Upper lobe of left lung (tissue), 6 donors: ENCODE measurements around the gene HSPA4. TPM values are rescaled to one million over a fixed set of nuclear protein-coding genes. Genes with fewer than 3 reads are reported as not detected.

Source experiments
- ATAC-seq, 2 donors: fragments of 200-7000 bp; cut with Tn5 transposase; one replicate each; pipeline ENCODE4 v1.9.1; 2022; ENCODE audit warnings: mild to moderate bottlenecking in 2 of 2, moderate library complexity in 2 of 2; ENCODE audit not compliant: low FRiP score in 2 of 2
- DNase-seq, 2 donors: peaks; one replicate each; pipeline ENCODE4 v3.0.0-alpha.2; 2019 to 2020
- H3K27ac ChIP-seq, 4 donors: fragments of 200-600 bp; sonication (generic); one replicate each; pipeline ENCODE4 v1.5.1; 2016 to 2019
- H3K27me3 ChIP-seq, 4 donors: fragments of 200-600 bp; sonication (generic); one replicate each; pipeline ENCODE4 v1.5.1; 2017 to 2019
- H3K36me3 ChIP-seq, 4 donors: fragments of 200-600 bp; sonication (generic); one replicate each; pipeline ENCODE4 v1.5.1; 2016 to 2019
- H3K4me1 ChIP-seq, 4 donors: fragments of 200-600 bp; sonication (generic); one replicate each; pipeline ENCODE4 v1.5.1; 2018 to 2019
- H3K4me3 ChIP-seq, 4 donors: fragments of 200-600 bp; sonication (generic); one replicate each; pipeline ENCODE4 v1.5.1; 2017 to 2019; ENCODE audit warnings: mild to moderate bottlenecking in 2 of 4, moderate library complexity in 1 of 4
- H3K9me3 ChIP-seq, 4 donors: fragments of 200-600 bp; sonication (generic); one replicate each; pipeline ENCODE4 v1.5.1; 2018 to 2019
- CTCF ChIP-seq, 6 experiments: fragments of 450-650 bp in 4 of 6; fragments of 200-600 bp in 2 of 6; sonication (generic) in 2 of 6; IDR thresholded peaks; one replicate each; pipeline ENCODE4 v1.5.1; 2016 to 2019; ENCODE audit warnings: antibody characterized with exemption in 6 of 6
- EP300 ChIP-seq, 4 donors: sonication (generic); formaldehyde crosslinking; IDR thresholded peaks; one replicate each; pipeline ENCODE4 v1.5.1; 2017; ENCODE audit warnings: antibody characterized with exemption in 4 of 4, control low read depth in 2 of 4
- POLR2A ChIP-seq, 4 donors: fragments of 450-650 bp; IDR thresholded peaks; one replicate each; pipeline ENCODE4 v1.5.1; 2016 to 2017; ENCODE audit warnings: antibody characterized with exemption in 4 of 4, mild to moderate bottlenecking in 2 of 4
- POLR2AphosphoS5 ChIP-seq, 2 donors: sonication (generic); formaldehyde crosslinking; IDR thresholded peaks; one replicate each; pipeline ENCODE4 v1.5.1; 2017; ENCODE audit warnings: antibody characterized with exemption in 2 of 2
- WGBS, 2 donors: methylation state at CpG; one replicate each; pipeline ENCODE4 v1.1.5; 2017 to 2018; 5-methylcytosine and 5-hydroxymethylcytosine counted together
- small RNA-seq, 4 donors: library from RNA; depleted of rRNA; stranded (forward); fragments of <200 nt; gene quantifications; one replicate each; pipeline ENCODE3, GENCODE V24; 2016
- total RNA-seq, 6 donors: library from RNA; depleted of rRNA in 4 of 6; stranded (reverse); fragments of >200 nt in 4 of 6; gene quantifications; one replicate each; pipeline versions ENCODE4 v1.1.0 to v1.2.1, GENCODE V29; 2016 to 2021
- donor health status: DM: no; HTN: no; CAD: no; lungs with moderate emphysema.
- donor health status: DM: no; HTN: yes; CAD: no; lungs with severe emphysema.

Gene HSPA4
- total RNA-seq, 6 donors from 2014 or later = 27.2 to 59.1 (median 56.7) TPM

- ATAC-seq (no peak), DNase-seq (no peak)
- Histone ChIP-seq H3K27ac (no peak overlapping the region), H3K4me1 (no peaks in the 10 kb centered on the region), H3K27me3 (no peaks in the 10 kb centered on the region), H3K4me3 (no peak overlapping the region), H3K9me3 (no peaks in the 10 kb centered on the region), H3K36me3 (no peaks in the 10 kb centered on the region)
- 90 to 92% methylated on average over 12 of the region's 12 CpGs for WGBS, 2 donors
- TF ChIP-seq EP300 (IDR thresholded peaks at IDR 0.05) = no peak
- TF ChIP-seq POLR2A (IDR thresholded peaks at IDR 0.05) = no peak
- no peak for TF ChIP-seq CTCF (IDR thresholded peaks at IDR 0.05)
- no peak for TF ChIP-seq POLR2AphosphoS5 (IDR thresholded peaks at IDR 0.05)
Measured at GRCh38 chr5:133154274-133155075, 102.7 kb downstream of the HSPA4 start.

- Histone ChIP-seq H3K4me1 (no peaks in the 10 kb centered on the region), H3K36me3 (no peaks in the 10 kb centered on the region), H3K4me3 (no peak overlapping the region), H3K9me3 (no peaks in the 10 kb centered on the region), H3K27ac (no peak overlapping the region), H3K27me3 (no peaks in the 10 kb centered on the region)
- no peak for TF ChIP-seq CTCF (IDR thresholded peaks at IDR 0.05)
- TF ChIP-seq POLR2A (IDR thresholded peaks at IDR 0.05) = no peak
- no peak for TF ChIP-seq EP300 (IDR thresholded peaks at IDR 0.05)
- no peak for TF ChIP-seq POLR2AphosphoS5 (IDR thresholded peaks at IDR 0.05)
- ATAC-seq (no peak), DNase-seq (no peak)
- 54 to 74% methylated on average over 4 of the region's 4 CpGs for WGBS, 2 donors
Measured at GRCh38 chr5:133155326-133155969, 103.6 kb downstream of the HSPA4 start.

Small RNA genes lying within 50 kb of the gene (small RNA-seq; reads per million reads assigned to genes)
- gene AC113410.1 (0 reads per million in 4 donors), gene AC113410.3 (0 to 0.29 (median 0) reads per million in 4 donors)

Other genes starting within 250 kb of the HSPA4 start
- gene SOWAHA, start 238.7 kb upstream of the HSPA4 start, total RNA-seq = 1 to 10 TPM in 1 of 6 donors, under 1 TPM in 4, not detected in 1; 0.30 to 1.0 (median 0.55) TPM
- gene SHROOM1, start 221.4 kb upstream of the HSPA4 start, total RNA-seq = 10 to 100 TPM in 5 of 6 donors, 1 to 10 TPM in 1; 7.7 to 27.6 (median 20.0) TPM
- gene GDF9, start 185.5 kb upstream of the HSPA4 start, total RNA-seq = 1 to 10 TPM in 2 of 6 donors, under 1 TPM in 2, not detected in 2; 0.23 to 1.1 (median 0.66) TPM
- gene UQCRQ, start 185.4 kb upstream of the HSPA4 start, total RNA-seq = 100 to 1,000 TPM in 3 of 6 donors, 10 to 100 TPM in 3; 44.6 to 327 (median 103) TPM
- 1 to 10 TPM in 3 of 6 donors, under 1 TPM in 3; 0.61 to 2.2 (median 0.89) TPM for gene LEAP2, start 178.3 kb upstream of the HSPA4 start, total RNA-seq
- gene AFF4, start 88.4 kb upstream of the HSPA4 start, total RNA-seq = 10 to 100 TPM; 60.8 to 94.5 (median 72.8) TPM
- 10 to 100 TPM in 4 of 6 donors, 1 to 10 TPM in 2; 5.7 to 21.3 (median 12.4) TPM for gene ZCCHC10, start 25.5 kb upstream of the HSPA4 start, total RNA-seq